CD4-positive, alpha-beta T cell treated with Interleukin-6 at 100 ng/mL for 8 hours (primary cell): Measurements from ENCODE around the gene SLC25A17.
"Not testable (repeated sequence)": the region's sequence is repeated elsewhere in the genome, so short reads cannot be mapped to it uniquely, and the experiment has no call there.

Experiments used
- DNase-seq: peaks from one replicate; pipeline ENCODE4 v3.0.0-alpha.2; 2020; ENCODE audit warnings: mixed read lengths, low spot score

The SLC25A17 gene

GRCh38 chr22:40757071-40757470 is 62.1 kb downstream of the SLC25A17 start:
- DNase-seq: no peak

DNA sequence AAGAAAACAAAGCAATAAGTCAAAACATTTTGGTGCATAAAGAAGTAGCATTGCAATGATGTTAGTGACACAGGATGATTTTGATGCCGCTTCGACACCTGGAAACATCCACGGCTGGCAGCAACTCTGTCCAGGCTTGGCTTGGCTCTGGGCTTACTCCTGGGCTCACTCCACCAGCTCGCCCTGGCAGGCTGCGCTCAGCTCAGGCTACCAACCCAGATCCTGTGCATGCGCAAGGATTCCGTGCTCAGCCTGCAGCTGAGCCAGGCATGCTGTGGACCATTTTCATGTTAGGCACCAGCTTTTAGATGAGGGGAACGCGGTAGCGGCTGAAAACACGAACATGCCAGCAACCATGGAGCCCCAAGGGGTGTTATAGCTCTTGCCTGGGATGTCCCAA is 66.0 kb downstream of the SLC25A17 start:
- DNase-seq: no peak

GRCh38 chr22:40751250-40751649 is 67.9 kb downstream of the SLC25A17 start:
- DNase-seq: no peak

- DNase-seq: no peak
Measured at GRCh38 chr22:40749829-40750228, 69.3 kb downstream of the SLC25A17 start.

DNA sequence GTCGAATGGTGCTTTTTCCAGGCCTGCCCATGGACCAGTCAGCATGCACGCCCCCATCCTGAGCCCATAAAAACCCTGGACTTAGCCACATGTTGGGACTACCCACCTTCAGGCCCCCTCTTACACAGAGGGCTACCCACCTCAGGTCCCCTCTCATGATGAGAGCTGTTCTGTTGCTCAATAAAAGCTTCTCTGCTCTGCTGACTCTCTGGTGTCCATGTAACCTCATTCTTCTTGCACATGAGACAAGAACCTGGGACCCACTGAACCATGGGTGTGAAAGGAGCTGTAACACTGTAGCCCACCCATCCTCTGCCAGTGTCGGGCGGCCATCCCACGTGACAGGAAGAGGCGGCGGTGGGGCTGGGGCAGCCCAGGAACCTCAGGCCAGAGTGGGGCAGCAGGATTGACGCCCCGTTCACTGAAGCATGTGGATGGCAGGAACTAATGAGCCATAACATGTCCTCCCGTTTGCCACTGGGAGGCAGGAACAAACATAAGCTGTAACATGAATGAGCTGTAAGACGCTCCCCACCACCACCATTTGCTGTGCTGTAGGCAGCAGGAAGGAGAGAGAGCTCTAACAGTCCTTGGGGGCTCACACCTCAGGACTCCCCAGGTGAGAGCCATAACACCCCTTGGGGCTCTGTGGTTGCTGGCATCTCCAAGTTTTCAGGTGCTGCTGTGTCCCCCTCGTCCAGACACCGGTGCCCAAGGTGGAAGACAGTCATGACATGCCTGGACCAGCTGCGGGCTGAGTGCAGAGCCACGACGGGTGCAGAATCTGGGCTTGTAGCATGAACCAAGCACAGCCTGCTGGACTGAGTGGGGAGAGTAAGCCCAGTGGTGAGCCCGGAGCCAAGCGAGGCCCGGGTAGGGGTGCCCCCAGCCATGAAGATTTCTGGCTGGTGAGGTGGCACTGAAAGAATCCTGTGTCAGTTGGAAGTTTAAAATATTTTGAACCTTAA is 70.5 kb downstream of the SLC25A17 start:
- no peak for DNase-seq

DNA sequence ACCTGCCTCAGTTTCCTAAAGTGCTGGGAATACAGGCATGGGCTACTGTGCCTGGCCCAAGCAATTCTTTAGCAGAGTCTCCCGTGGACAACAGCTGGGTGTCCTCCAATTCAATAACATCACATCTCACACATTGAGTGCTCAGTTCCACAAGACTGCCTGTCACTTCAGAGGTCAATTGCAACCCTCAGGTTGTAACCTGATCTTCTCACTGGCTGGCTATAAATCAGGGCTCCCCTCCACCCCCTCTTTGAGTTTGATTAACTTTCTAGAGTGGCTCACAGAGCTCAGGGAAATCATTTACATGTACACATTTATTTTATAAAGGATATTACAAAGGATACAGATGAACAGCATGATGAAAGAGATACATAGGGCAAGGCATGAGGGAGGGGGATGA is 71.8 kb downstream of the SLC25A17 start:
- DNase-seq: no peak

DNA sequence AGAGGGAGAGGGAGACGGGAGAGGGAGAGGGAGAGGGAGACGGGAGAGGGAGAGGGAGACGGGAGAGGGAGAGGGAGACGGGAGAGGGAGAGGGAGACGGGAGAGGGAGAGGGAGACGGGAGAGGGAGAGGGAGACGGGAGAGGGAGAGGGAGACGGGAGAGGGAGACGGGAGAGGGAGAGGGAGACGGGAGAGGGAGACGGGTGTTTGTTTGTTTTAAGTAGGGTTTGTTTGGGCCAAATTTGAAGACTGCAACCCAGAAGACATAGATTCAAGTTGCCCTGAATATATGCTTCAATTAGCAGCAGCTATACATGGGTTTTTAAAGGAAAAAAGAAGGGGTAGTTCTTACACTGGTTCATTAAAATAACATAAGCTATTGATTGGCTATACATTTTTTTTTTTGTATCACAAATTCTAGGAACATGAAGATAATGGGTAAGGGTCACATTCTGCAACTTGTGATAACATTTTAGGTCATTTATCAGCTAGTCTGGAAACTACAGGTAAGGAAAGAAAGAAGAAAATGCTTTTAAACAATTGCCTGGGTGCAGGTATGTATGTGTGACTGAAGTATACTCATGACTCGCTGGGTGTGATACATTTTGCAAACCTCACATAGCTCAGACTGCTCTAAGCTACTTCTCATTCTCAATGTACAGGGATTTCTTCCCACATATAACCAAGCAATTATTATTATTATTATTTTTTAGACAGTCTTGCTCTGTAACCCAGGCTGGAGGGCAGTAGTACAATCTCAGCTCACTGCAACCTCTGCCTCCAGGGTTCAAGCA is 72.5 kb downstream of the SLC25A17 start:
- no peak for DNase-seq

GRCh38 chr22:40743768-40744167 is 75.4 kb downstream of the SLC25A17 start:
- no peak for DNase-seq

GRCh38 chr22:40741116-40741515 is 78.0 kb downstream of the SLC25A17 start:
- no peak for DNase-seq

GRCh38 chr22:40739721-40740120 is 79.4 kb downstream of the SLC25A17 start:
- no peak for DNase-seq

- DNase-seq: no peak
Measured at GRCh38 chr22:40733919-40734318, 85.2 kb downstream of the SLC25A17 start.

DNA sequence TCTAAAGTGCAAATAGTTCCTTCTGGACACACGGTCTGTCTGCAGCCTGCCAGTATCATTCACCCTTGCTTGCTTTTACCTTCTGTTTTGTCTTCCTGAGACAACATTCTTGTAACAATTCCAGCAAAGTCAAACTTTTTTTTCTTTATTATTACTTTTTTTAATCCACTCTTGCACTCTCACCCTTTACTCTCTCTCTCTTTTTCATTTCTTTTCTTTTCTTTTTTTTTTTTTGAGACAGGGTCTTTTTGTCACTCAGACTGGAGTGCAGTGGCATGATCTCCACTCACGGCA is 86.2 kb downstream of the SLC25A17 start:
- DNase-seq: no peak

- DNase-seq: no peak
Measured at GRCh38 chr22:40729284-40729683, 89.9 kb downstream of the SLC25A17 start.

DNA sequence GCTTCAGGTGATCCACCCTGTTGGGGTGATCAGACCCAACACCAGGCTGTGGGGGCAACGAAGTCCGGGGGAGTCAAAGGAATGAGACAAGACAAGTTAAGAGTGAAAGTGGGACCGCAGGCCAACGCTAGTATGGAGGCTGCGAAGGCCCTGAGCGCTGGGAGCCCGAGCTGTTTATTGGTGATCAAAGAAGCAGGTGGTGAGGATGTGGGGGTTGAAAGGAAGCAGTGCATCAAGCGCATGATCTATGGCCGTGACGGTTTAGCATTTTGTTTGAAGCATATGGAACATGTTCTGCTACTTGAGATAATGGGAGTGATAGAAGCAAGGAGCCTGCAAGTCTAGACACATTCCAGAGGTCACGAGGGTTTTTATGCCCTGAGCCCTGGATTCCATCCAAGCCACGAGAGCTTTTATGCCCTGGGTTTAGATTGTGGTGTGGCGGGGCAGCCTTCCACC is 90.4 kb downstream of the SLC25A17 start:
- DNase-seq: peak; percentile 82

DNA sequence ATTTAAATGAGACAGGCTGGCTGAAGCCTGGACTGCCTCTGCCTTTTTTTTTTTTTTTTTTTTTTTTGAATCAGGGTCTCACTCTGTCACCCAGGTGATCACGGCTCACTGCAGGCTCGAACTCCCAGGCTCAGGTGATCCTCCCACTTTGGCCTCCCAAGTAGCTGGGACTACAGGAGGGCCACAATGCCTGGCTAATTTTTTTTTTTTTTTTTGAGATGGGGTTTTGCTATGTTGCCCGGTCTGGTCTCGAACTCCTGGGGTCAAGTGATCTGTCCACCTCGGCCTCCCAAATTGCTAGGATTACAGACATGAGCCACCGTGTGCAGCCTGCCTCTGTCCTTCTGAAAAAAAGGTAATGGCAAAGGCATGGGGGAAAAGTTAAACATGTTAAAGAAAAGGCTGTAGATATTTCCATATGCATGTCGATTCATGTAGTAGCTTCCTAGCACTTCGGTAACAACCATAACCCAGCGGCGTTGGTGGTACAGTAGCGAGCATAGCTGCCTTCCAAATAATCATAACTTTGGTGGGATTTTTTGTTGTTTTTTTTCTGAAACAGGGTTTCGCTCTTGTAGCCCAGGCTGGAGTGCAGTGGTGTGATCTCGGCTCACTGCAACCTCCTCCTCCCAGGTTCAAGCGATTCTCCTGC is 91.1 kb downstream of the SLC25A17 start:
- DNase-seq: no peak

- no peak for DNase-seq
Measured at GRCh38 chr22:40727070-40727963, 91.8 kb downstream of the SLC25A17 start.

GRCh38 chr22:40726514-40726913 is 92.6 kb downstream of the SLC25A17 start:
- DNase-seq: peak; percentile 35

- DNase-seq: no peak
Measured at GRCh38 chr22:40723396-40723933, 95.7 kb downstream of the SLC25A17 start.

DNA sequence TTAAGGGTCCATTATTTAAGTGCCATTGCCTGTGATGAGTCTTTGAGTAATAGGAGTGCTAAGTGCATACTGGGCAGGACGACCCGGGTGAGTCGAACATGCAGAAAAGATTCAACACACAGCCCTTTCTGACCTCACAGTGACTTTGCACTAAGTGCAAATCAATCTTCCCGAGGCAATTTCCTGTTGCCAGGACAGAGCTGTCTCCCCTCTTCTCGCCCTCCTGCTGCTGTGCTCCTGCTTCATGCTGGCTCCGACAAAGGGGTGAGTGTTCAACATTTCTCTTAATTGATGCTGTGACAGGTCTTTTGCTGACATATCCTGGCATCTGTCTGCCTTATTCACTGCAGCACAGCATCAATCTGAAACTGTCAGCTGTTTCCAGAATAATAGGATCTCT is 97.9 kb downstream of the SLC25A17 start:
- DNase-seq: no peak

DNA sequence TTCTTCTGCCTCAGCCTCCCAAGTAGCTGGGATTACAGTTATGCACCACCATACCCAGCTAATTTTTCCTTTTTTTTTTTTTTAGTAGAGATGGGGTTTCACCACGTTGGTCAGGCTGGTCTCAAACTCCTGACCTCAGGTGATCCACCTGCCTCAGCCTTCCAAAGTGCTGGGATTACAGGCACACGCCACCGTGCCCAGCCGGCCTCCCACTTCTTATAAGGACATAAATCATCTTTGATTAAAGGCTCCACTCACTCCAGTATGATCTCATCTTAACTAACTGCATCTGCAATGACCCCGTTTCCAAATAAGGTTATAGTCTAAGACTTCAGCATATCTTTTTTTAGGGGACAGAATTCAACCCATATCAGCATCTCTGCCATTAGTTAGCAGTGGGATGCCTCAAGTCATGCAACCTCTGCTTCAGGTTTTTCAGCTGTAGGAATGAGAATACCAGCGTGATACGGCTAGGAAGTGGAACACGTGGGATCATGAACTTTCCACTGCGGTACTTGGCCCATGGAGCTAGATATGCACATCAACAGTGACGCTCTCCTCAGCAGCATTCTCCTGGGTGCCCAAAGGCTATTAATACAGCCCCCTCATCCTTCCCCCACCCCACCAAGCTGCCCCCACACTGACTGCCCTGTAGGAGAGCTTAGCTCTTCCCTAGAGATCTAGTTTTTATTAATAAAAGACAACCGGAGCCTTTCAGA is 98.4 kb downstream of the SLC25A17 start:
- DNase-seq: no peak

DNA sequence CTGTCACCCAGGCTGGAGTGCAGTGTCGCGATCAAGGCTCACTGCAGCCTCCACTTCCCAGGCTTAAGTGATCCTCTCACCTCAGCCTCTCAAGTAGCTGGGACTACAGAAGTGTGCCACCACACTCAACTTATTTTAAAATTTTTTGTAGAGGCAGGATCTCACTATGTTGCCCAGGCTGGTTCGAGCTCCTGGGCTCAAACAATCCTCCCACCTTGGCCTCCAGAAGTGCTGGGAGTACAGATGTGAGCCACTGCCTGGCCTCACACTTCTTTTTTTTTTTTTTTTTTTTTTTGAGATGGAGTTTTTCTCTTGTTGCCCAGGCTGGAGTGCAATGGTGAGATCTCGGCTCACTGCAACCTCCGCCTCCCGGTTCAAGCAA is 99.0 kb downstream of the SLC25A17 start:
- not testable (repeated sequence) for DNase-seq
